Left renal pelvis (tissue), 4 donors: ENCODE data around the gene SRMS. TPM values are rescaled to one million over a fixed set of nuclear protein-coding genes. Genes with fewer than 3 reads are reported as not detected.

Experiments
- DNase-seq, 4 donors: peaks; one replicate each; pipeline ENCODE4 v3.0.0-alpha.2; 2013; ENCODE audit warnings: low read depth in 4 of 4, low spot score in 3 of 4
- polyA plus RNA-seq, 4 donors: library from polyadenylated mRNA; unstranded; fragments of 120-200 nt; gene quantifications; one replicate each; pipeline ENCODE4 v1.2.1, GENCODE V29; 2013; ENCODE audit not compliant: insufficient read length in 4 of 4

SRMS gene
- polyA plus RNA-seq, 4 donors, result 0.14 to 0.26 (median 0.17) TPM; not detected in 1

DNA sequence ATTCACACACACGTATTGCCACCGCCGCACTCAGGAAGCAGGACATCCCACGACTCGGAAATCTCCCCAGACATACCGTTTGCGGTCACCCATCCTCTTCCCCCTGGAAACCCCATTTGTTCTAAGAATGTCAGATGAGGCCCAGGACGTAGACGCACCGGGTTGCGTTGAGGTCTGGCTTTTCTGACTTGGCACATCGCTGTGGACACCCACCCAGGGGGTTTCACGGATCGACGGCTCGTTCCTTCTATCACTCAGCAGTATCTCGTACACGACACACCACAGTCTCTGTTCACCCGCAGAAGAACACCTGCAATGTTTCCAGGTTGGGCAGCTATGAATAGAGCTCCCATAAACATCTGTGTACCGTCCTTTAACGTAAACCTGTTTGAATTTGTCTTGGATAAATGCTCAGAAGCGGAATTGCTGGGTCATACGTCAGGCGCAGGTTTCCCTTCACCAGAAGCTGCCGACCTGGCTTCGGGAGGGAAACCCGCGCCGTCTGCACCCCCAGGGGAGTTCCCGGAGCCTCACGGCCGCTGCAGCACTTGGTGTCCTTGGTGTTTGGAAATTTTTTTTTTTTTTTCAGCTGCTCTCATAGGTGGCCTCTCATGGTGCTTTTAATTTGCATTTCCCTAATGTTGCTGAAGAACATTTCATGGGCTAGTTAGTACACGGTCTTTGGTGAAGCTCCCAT lies 39.3 kb downstream of the SRMS start:
- no peak for DNase-seq

GRCh38 chr20:63507083-63507743 lies 40.3 kb downstream of the SRMS start:
- DNase-seq, result no peak

- no peak for DNase-seq
Measured at GRCh38 chr20:63505723-63506122, 41.8 kb downstream of the SRMS start.

DNA sequence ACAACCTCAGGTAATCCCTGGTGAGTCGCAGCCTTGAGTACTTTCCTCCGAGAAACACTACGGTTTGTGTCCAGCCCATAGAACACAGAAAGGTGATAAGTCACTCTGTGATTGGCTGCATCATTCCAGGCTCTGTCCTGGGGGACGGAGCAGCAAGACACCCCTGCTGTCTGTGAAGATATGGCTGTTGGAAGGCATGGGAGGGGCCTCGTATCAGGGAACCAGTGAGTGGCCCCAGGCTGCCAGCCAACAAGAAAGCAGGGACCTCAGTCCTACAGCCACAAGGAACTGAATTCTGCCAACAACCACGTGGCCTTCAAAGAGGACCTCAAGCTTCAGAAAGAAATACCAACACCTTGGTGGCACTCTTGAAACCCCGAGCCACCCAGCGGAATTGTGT lies 42.3 kb downstream of the SRMS start:
- DNase-seq, result no peak

DNA sequence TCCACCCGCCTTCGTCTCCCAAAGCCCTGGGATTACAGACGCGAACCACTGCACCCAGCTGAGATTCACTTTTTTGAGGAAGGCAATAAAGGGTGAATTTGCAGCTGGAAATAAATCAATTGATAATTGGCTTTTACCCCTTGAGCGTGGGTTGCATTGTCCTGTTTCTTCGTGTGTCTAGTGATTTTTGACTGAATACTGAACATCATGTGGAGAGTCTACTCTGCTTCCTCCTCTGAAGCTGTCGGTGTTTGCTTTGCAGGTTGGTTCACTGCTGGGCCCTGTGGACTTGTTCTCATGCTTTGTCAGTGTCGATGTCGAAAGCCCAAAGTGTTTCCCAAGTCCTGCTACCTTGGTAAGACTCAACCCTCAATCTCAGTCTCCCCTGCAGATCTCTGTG lies 42.9 kb downstream of the SRMS start:
- no peak for DNase-seq

DNA sequence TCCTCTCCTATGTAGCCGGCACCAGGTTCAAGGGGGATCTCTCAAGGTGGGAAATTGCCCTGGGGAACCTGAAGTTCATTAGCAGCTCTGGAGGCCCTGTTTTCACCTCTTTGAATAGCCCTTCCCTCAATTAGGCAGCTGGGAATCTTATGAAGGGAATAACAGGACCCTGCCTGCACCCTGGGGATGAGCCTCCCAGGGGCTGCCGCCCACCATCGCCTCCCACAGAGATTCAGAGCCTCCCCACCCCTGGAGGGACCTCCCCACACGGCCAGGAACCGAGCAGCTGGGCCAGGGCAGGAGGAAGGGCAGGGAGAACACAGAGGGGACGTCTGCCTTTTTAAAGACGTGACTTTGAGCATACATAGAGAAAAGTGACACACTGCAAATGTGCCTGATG lies 44.0 kb downstream of the SRMS start:
- DNase-seq, result no peak

GRCh38 chr20:63502671-63503172 lies 44.8 kb downstream of the SRMS start:
- no peak for DNase-seq

GRCh38 chr20:63501818-63502670 lies 45.5 kb downstream of the SRMS start:
- DNase-seq, result no peak

- DNase-seq, result no peak
Measured at GRCh38 chr20:63500902-63501817, 46.4 kb downstream of the SRMS start.

DNA sequence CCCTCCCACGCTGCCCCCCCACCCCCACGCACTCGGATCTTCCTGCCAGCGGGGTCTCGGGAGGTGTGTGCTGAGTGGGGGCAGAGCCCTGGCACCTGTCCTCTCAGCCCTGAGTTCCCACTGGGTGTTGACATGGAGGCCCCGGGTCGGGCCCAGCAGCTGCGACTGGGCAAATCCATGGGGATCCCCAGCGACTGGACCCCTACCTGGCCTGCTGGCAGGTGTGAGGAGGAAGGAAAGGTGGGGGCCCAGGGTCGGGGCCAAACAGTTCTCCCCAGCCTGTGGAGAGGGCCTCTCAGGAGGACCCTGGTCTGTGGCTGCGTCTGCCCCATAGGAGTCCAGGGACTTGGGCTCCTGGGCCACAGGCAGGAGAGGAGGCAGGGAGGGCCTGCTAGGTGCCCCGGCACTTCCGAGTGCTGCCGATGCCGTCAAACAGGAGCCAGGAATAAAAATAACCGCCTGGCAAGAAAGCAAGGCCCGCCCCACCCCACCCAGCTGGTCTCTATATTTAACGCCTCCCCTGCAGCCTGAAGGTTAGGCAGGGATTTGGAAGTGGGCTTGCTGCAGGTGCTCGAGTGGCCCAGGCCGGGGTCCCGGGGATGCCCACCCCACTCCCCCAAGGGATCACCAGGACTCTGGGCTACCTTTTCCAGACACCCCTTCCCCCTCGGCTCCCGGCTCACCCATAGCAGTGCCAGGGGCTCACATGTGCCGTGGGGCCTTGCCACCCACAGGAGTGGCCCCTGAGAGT lies 47.2 kb downstream of the SRMS start:
- DNase-seq, result no peak

GRCh38 chr20:63499338-63499969 lies 48.1 kb downstream of the SRMS start:
- no peak for DNase-seq

- no peak for DNase-seq
Measured at GRCh38 chr20:63498960-63499337, 48.6 kb downstream of the SRMS start, which contains the start of gene EEF1A2. EEF1A2 (minus strand) TSS chr20:63499083; CDS start chr20:63497763, 1,320 bp downstream.

DNA sequence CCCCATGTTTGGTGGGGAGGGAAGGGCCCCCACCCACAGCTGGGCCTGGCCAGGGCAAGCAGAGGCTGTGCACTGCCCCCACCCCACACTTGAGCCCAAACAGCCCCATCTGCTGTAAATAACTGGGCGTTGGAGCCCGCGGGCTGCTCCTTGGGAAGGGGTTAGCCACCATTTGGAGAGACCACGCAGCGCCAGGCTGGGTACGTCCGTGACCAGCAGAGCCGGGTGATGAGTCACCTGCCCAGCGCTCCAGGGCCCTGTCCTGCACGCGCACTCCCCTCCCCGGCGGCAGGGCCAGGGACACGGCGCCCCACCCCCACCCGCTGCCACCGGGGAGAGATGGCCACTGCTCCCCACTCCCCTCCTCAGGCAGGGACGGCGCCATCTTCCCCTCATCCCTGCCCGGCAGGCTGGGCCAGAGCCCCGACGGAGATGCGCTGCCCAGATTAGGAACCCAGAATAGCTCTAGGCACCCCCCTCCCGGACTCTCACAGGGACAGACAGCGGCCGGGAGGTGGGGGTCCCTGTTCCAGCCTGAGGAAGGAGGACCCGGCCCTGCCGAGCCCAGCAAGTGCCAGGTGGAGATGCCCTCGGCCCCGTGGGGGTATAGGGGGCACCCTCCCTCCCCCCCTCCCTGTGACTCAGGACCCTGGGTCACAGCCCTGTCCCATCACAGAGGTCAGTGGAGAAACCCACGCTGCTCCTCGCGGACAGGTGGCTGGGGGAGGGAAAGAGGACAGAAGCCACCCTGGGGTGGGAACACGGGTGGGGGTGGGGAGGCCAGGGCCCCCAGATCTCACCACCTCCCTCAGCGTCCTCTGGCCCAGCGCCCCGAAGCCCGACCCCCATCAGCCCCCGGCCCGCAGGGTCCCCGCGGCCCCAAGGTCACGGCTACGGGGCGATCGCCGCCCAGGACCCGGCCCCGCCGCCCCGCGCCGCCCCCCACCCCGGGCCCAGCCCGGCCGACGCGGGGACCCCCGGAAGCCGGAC lies 49.3 kb downstream of the SRMS start:
- DNase-seq, result no peak

GRCh38 chr20:63497138-63497945 lies 50.2 kb downstream of the SRMS start:
- no peak for DNase-seq

- no peak for DNase-seq
Measured at GRCh38 chr20:63496596-63497120, 50.9 kb downstream of the SRMS start.

GRCh38 chr20:63495741-63496595 lies 51.6 kb downstream of the SRMS start:
- DNase-seq, result no peak
